ENCODE results near the gene GLT1D1. TPM values are rescaled to one million over a fixed set of nuclear protein-coding genes. Genes with fewer than 3 reads are reported as not detected.

Gene GLT1D1
- under 0.01 and 0.09 TPM in 2 replicates for total RNA-seq

DNA sequence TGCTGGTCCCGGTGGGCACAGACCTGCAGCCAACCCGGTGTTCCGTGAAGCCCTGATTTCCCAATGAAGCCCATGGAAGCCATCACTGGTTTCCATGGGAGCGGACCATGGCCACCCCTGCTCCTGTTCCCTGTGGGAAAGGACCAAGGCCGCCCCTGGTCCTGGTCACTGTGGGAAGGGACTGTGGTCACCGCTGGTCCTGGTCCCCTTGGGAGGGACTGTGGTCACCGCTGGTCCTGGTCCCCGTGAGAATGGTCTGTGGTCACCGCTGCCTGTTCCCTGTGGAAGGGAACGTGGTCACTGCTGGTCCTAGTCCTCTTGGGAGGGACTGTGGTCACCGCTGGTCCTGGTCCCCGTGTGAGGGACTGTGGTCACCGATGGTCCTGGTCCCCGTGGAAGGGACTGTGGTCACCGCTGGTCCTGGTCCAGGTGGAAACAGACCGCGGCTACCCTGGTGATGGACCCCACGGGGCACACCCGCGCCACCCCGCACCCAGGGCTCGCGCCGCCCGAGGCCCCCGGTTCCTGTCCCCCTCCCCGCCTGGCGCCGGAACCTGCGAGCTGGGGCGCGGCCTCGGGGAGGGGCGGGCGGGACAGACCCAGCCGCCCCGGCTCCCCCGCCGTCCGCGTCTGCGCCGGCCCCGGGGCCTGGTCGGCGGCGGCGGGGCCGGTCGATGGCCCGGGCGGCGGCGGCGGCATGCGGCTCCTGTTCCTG, at the start of gene GLT1D1:
Gene GLT1D1, plus strand, starts transcription at position 594 of the 715 bp plus-strand sequence. Its CDS starts 104 bp downstream, at position 698.

GRCh38 chr12:128823916-128824839, 29.1 kb upstream of the GLT1D1 start, which contains the start of gene SLC15A4:
Gene SLC15A4 (minus strand): TSS chr12:128823958. CDS start chr12:128823943, 15 bp downstream.

Other genes starting within 250 kb of the GLT1D1 start
- gene SLC15A4, start 29.5 kb upstream of the GLT1D1 start, total RNA-seq: 23.4 and 28.5 TPM in 2 replicates

Data from bronchial smooth muscle cell (primary cell).